Activated CD8-positive, alpha-beta memory T cell treated with anti-CD3 and anti-CD28 coated beads for 24 hours (primary cell): Measurements from ENCODE around the gene CDC42SE1.
A peak's percentile ranks its signal among the peaks of the same experiment; 100 is the strongest.

Source experiments
- DNase-seq: peaks from one replicate; pipeline ENCODE4 v3.0.0-alpha.2; 2020

Gene CDC42SE1

GRCh38 chr1:151008244-151009205 lies 50.9 kb downstream of the CDC42SE1 start, which contains the start of gene PRUNE1:
Gene PRUNE1, plus strand, starts transcription at chr1:151008449. Its CDS starts 184 bp downstream, at chr1:151008633.
- peak; percentile 96 for DNase-seq

GRCh38 chr1:151007853-151008243 lies 51.6 kb downstream of the CDC42SE1 start:
- DNase-seq = no peak

GRCh38 chr1:151006327-151007052 lies 52.9 kb downstream of the CDC42SE1 start, which contains the start of gene MINDY1:
Gene MINDY1, minus strand, starts transcription at chr1:151006902. Its CDS starts 4,285 bp downstream, at chr1:151002617.
- DNase-seq = no peak

- no peak for DNase-seq
These were observed 53.6 kb downstream of the CDC42SE1 start for GRCh38 chr1:151005729-151006319.

GRCh38 chr1:151003180-151003579 lies 56.2 kb downstream of the CDC42SE1 start:
- no peak for DNase-seq

- no peak for DNase-seq
These were observed 56.8 kb downstream of the CDC42SE1 start for GRCh38 chr1:151002611-151003010.

GRCh38 chr1:151002051-151002450 lies 57.4 kb downstream of the CDC42SE1 start:
- no peak for DNase-seq

- DNase-seq = no peak
These were observed 57.8 kb downstream of the CDC42SE1 start for GRCh38 chr1:151001602-151002001.
